Lower leg skin (tissue), 3 donors: ENCODE measurements around the gene CYP3A7.
"Not testable (repeated sequence)": the region's sequence is repeated elsewhere in the genome, so short reads cannot be mapped to it uniquely, and the experiment has no call there.

ENCODE experiments used
- CTCF ChIP-seq, 3 donors: fragments of 450-650 bp; IDR thresholded peaks; one replicate each; pipeline ENCODE4 v1.5.1; 2016; ENCODE audit warnings: antibody characterized with exemption in 3 of 3, mild to moderate bottlenecking in 3 of 3, moderate library complexity in 2 of 3
- POLR2A ChIP-seq, 2 donors: fragments of 450-650 bp; IDR thresholded peaks; one replicate each; pipeline ENCODE4 v1.6.1; 2016 to 2017; ENCODE audit warnings: antibody characterized with exemption in 2 of 2, mild to moderate bottlenecking in 1 of 2, moderate library complexity in 1 of 2

- TF ChIP-seq POLR2A, CTCF (IDR thresholded peaks at IDR 0.05): not testable (repeated sequence)
Measured at GRCh38 chr7:99736667-99737066, 1.7 kb upstream of the CYP3A7 start.
